T-helper 1 cell (primary cell): ENCODE results near the gene PRMT3.
"Not testable (repeated sequence)": the region's sequence is repeated elsewhere in the genome, so short reads cannot be mapped to it uniquely, and the experiment has no call there.

Experiments
- DNase-seq, 5 donors: peaks; one replicate each; pipeline ENCODE4 v3.0.0-alpha.2; 2012 to 2020

Gene PRMT3

DNA sequence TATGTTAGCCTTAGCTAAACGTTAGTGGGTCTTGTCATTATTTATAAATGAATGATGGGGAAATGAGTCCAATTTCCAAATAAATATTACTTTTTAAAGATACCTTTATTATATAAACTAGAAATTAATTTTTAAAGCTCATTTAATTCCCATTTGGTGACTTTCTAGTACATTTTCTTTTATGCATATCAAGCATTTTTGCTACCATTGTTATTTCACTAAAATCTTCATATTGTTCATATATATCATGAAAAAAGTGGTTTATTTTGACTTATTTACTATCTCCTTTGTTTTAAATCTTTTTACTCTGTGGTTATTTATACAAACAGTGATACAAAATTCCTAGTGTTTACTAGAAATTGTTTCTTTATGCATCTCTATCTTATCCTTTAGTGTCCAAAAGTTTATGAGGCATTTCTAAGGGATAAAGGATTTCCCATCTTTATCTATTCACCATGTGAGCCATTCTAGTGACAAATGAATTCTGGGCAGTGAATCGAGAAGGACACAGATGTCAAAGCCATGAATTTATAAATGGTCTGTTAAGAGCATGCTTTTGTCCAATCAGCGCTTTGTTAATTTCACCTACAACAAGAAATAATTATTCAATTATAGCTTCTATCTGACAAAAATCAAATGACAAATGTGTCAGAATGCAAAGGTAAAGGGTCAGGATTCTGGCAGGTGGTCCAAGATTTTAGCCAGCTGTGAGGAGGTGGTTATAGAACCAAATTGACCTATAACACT lies 70.6 kb downstream of the PRMT3 start:
- no peak for DNase-seq

- DNase-seq = no peak
Measured at GRCh38 chr11:20458905-20459632, 71.6 kb downstream of the PRMT3 start.

DNA sequence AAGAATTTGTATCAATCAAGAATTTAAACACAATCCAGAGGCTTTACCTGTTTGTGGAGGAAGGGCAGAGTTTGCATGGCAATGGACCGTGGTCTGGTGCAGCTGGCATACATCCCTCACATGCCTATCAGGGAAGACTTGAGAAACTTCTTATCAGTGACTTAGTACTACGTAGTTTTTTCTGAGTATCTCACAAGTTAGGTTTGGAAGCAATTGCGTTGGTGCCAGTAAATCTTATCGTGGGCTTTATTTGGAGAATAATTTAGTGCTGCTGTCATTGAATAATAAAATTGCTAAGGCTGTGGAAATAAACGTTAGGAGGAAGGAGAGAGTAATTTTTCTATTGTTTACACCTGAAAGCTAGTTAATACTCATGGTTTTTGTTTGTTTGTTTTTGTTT lies 72.3 kb downstream of the PRMT3 start:
- DNase-seq = no peak

DNA sequence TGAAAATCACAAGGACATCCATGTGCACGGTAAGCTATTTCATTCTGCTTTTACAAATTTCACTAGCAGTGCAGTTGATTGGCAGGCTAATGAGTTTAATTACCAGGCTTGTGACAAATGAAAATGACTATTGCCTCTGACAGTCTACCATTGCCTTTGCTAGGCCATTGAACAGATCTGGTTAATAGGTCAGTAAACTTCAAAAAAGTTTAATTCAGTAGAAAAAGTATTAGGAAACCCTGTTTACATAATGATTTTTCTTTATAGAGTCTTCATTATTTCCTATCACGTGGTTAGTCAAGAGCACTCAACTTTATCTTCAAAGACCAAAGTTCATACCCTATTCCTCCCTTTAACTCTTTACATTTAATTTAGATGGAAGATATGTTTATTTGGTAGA lies 77.0 kb downstream of the PRMT3 start:
- DNase-seq = no peak

DNA sequence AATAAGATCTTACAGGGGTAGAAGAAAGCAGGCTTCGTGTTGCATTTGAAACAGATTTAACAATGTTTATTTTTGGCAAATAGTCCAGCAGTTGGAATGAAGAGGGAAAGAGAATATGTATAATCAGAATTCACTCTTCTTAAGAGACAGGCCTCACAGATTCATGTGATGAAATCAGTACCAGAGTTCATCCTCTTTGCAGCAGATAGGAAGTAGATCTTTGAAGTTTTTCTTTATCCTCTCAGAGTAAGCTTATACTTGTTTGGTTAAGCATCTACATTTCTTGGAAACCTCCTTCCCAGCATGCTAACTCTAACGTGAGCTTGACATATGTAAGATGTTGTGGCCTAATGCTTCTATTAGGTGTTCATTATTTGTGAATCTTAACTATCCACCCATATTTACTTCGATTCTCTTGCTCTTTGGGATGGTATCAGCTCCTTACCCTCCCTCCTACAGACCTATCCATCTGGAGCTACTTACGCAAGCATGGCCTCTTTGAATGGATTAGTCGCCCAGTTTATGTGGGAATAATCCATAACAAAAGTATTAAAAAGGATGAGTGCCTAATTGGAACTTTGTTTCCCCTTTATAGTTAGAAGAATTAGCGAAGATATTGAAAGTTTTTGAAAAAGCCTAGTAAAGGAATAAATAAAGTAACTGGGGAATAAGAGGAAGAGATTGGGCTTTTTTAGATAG lies 80.1 kb downstream of the PRMT3 start:
- DNase-seq = no peak

DNA sequence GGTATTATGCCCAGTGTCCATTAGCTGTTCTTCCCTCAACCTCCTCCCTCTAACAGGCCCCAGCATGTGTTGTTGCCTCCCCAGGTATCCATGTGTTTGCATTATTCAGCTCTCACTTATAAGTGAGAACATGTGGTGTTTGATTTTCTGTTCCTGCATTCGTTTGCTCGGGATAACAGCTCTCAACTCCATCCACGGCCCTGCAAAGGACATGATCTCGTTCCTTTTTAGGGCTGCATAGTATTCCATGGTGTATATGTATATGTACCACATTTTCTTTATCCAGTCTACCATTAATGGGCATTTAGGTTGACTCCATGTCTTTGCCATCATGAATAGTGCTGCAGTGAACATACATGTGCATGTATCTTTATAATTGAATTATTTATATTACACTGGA lies 82.8 kb downstream of the PRMT3 start:
- no peak for DNase-seq

- DNase-seq = not testable (repeated sequence)
Measured at GRCh38 chr11:20471929-20472328, 84.4 kb downstream of the PRMT3 start.

- no peak for DNase-seq
Measured at GRCh38 chr11:20474176-20474881, 86.8 kb downstream of the PRMT3 start.

DNA sequence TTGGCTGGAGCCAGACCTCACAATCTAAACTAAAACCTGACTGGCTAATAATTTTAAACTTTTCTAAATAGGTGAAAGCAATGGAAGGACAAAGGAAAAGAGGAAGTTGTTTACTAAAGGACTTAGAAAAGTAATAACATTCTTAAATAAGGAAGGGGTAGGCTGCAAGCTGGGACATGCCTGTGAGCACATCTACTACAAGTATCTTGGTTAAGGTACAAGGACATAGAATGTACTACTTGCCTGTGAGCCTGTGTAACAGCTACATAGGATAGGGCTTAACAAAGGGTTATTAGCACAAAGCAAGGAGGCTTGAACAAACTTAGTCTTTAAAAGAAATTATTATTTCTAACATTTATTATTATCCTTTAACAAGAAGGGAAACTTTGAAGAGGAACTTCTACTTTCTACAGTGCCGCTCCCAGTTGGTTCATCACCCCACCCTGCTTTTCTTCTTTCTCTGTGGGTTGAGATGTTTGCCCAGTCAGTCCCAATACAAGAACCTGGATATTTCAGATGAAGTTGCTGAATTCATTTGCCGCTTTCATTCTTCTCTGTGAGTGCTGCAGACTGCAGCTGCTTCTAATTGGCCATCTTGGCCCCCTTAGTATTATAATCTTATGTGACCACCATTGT lies 87.5 kb downstream of the PRMT3 start:
- DNase-seq = no peak

DNA sequence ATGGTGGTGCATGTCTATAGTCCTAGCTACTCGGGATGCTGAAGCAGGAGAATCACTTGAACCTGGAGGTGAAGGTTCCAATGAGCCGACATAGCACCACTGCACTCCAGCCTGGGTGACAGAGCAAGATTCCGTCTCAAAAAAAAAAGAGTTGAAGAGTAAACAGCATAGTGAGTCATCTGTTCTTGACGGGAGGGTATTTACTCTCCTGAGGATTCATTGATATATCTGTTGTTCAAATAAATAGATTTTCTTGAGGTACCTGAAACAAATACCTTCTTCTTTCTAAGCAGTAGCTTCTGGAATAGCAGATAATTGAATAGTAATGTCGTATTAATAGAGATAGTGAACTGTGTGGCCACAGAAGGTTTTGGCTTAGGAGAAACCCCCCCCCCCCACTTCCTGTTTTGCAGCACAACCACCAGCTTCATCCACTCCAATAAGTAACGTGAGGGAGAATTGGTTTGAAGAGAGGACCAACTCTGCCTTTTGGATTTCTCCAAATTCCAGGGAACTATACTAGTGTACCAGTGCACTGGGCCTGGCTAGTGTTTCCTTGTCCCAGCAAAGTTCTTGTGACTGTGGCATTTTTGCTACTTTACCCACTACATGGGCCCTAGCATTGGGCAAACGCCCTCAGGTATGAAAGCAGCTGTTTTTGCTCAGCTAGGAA lies 90.0 kb downstream of the PRMT3 start:
- DNase-seq = no peak

- no peak for DNase-seq
Measured at GRCh38 chr11:20479513-20479912, 92.0 kb downstream of the PRMT3 start.

GRCh38 chr11:20483931-20484330 lies 96.4 kb downstream of the PRMT3 start:
- no peak for DNase-seq

DNA sequence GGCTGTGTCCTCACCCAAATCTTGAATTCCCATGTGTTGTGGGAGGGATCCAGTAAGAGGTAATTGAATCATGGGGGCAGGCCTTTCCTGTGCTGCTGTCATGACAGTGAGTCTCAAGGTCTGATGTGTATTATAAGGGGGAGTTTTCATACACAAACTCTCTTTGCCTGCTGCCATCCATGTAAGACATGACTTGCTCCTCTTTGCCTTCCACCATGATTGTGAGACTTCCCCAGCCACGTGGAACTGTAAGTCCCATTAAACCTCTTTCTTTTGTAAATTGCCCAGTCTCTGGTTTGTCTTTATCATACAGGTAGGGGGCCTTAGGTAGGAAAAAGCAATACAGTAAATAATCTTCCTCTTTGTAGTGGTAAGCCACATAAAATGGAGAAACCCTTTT lies 96.9 kb downstream of the PRMT3 start:
- not testable (repeated sequence) for DNase-seq

DNA sequence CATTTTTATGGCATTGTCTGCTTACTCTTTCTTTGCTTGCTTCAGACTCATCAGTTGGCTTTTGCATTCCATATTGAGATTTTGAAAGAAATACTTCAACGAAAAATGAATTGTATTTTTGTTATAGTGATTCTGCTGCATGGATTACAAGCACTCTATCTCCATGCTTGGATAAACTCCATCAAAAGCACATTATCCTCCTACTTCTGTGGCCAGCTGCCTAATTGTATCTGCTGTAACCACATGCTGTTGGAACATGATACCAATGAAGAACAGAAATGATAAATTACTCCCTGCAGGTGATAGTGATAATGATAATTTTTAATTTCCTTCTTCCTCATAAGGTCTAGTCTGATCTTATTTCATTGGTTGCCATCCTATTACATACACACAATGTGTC lies 100.8 kb downstream of the PRMT3 start:
- no peak for DNase-seq

DNA sequence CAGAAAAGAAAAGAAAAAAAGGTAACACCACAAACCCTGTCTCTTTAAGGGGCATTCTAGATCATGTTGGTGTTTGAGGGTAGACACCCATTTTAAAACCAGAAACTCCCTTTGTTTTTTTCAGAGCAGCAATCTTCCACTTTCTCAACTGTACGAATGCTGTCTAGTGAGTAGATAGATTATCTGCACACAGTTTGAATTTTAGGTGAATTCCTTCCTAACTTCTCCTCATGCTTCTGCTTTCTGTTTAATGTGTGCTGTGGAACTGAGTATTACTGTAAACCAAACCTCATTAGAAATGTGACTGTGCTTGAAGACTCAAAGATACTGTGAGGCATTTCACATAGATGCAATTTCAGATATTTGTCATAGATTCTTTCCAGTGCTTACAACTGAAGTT lies 102.4 kb downstream of the PRMT3 start:
- no peak for DNase-seq

GRCh38 chr11:20493340-20493739 lies 105.8 kb downstream of the PRMT3 start:
- DNase-seq = no peak

- no peak for DNase-seq
Measured at GRCh38 chr11:20497124-20497792, 109.7 kb downstream of the PRMT3 start.

GRCh38 chr11:20501252-20501651 lies 113.7 kb downstream of the PRMT3 start:
- peak in 1 of 5 donors; percentile 2 for DNase-seq

DNA sequence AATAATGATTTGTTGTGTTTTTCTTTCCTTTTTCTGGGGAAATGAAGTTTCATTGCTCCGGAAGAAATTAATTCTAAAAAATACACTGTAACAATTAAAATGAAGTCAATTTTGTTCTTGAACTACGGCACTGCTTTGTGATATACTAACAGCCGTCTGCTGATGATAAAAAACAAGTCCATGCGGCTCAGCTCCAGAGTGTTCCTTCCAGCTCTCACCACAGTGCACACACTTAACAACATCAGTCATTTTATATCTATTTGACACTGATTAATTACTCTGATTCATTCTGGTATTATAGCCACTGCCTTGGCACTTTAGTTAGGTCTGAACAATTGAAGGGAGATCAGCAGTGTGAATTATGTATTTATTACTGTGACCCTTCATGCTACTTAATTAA lies 114.5 kb downstream of the PRMT3 start:
- no peak for DNase-seq

GRCh38 chr11:20511982-20512381 lies 124.5 kb downstream of the PRMT3 start:
- no peak for DNase-seq

DNA sequence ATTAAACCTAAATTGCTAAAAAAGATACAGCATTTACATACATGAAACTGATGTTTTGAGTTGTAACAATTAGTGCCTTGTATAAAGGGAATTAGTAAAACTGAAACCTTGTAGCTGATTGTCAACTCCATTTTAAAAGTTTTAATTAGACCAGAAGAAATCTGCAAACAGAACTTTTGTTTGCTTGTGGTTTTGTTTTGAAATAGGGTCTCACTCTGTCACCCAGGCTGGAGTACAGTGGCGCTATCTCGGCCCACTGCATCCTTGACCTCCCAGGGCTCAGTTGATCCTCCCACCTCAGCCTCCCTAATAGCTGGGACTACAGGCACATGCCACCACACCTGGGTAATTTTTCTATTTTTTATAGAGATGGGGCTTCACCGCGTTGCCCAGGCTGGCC lies 125.4 kb downstream of the PRMT3 start:
- no peak for DNase-seq
